CD4-positive, alpha-beta memory T cell (primary cell): ENCODE measurements around the gene ADAT2. TPM values are rescaled to one million over a fixed set of nuclear protein-coding genes. Genes with fewer than 3 reads are reported as not detected.

ENCODE experiments used
- CTCF ChIA-PET: fragments of 350-600 bp; sonication (Branson Sonifier 250); formaldehyde crosslinking; loops from one replicate; lab custom pipeline; 2021; ENCODE audit warnings: inconsistent platforms; ENCODE audit not compliant: partially characterized antibody; lab: Charles Lee
- POLR2A ChIA-PET: fragments of 350-600 bp; sonication (Branson Sonifier 250); formaldehyde crosslinking; loops from one replicate; lab custom pipeline; 2021; ENCODE audit not compliant: partially characterized antibody; lab: Charles Lee
- DNase-seq, 5 donors: peaks; one replicate each; pipeline versions ENCODE4 v3.0.0 to v3.0.0-alpha.2; 2020 to 2022; ENCODE audit warnings: mixed read lengths in 1 of 5
- H3K27ac ChIP-seq: one replicate; pipeline ENCODE4 v1.7.0; 2013; ENCODE audit warnings: low read depth, low read length
- H3K27me3 ChIP-seq: 2 replicates; pipeline ENCODE4 v1.7.0; 2013; ENCODE audit warnings: mild to moderate bottlenecking, low read length, moderate library complexity; ENCODE audit not compliant: insufficient read depth
- H3K36me3 ChIP-seq: 2 replicates; pipeline ENCODE4 v1.7.0; 2013; ENCODE audit warnings: mild to moderate bottlenecking, low read length, moderate library complexity; ENCODE audit not compliant: insufficient read depth
- H3K4me1 ChIP-seq: 2 replicates; pipeline ENCODE4 v1.7.0; 2013; ENCODE audit warnings: mild to moderate bottlenecking, low read length, moderate library complexity; ENCODE audit not compliant: insufficient read depth
- H3K4me3 ChIP-seq, 2 donors: one replicate each; pipeline ENCODE4 v1.7.0; 2013; ENCODE audit warnings: low read length in 2 of 2, mild to moderate bottlenecking in 1 of 2
- H3K9me3 ChIP-seq, 2 donors: one replicate each; pipeline ENCODE4 v1.7.0; 2013; ENCODE audit warnings: low read length in 2 of 2, control low read depth in 1 of 2; ENCODE audit not compliant: control insufficient read depth in 1 of 2
- H3K27ac Mint-ChIP-seq, 7 donors: one replicate each; pipeline ENCODE4 v1.8.0; 2020 to 2021; ENCODE audit warnings: mixed read lengths in 7 of 7, mild to moderate bottlenecking in 6 of 7, inconsistent platforms in 3 of 7, moderate library complexity in 3 of 7
- H3K27me3 Mint-ChIP-seq, 2 donors: one replicate each; pipeline ENCODE4 v1.8.0; 2020 to 2021; ENCODE audit warnings: mixed read lengths in 2 of 2
- H3K36me3 Mint-ChIP-seq, 2 donors: one replicate each; pipeline ENCODE4 v1.8.0; 2020 to 2021; ENCODE audit warnings: mixed read lengths in 2 of 2, inconsistent platforms in 1 of 2, mild to moderate bottlenecking in 1 of 2
- H3K4me1 Mint-ChIP-seq, 4 donors: one replicate each; pipeline ENCODE4 v1.8.0; 2020 to 2021; ENCODE audit warnings: mixed read lengths in 4 of 4, mild to moderate bottlenecking in 1 of 4
- H3K4me3 Mint-ChIP-seq, 8 donors: one replicate each; pipeline ENCODE4 v1.8.0; 2020 to 2021; ENCODE audit warnings: mixed read lengths in 8 of 8, mild to moderate bottlenecking in 7 of 8, moderate library complexity in 6 of 8, inconsistent platforms in 3 of 8
- H3K9me3 Mint-ChIP-seq, 8 donors: one replicate each; pipeline ENCODE4 v1.8.0; 2020 to 2021; ENCODE audit warnings: mixed read lengths in 8 of 8, mild to moderate bottlenecking in 5 of 8, inconsistent platforms in 3 of 8, moderate library complexity in 1 of 8
- intact Hi-C: fragments of 100-400 bp; cut with micrococcal nuclease; formaldehyde crosslinking; loops from one replicate; pipeline ENCODE4 v1.15.1; 2023
- polyA plus RNA-seq, 2 donors: library from polyadenylated mRNA; unstranded; fragments of 300-500 nt; fragmentation: Illumina TruSeq; gene quantifications; one replicate each; pipeline ENCODE4 v1.2.3, GENCODE V29; 2021
- total RNA-seq, 2 experiments: library from RNA; stranded (reverse); gene quantifications; one replicate each; pipeline ENCODE4 v1.2.3, GENCODE V29; 2021

The ADAT2 gene
- total and polyA plus RNA-seq, 4 experiments from 2014 or later: 0.31 to 11.2 (median 6.0) TPM

GRCh38 chr6:143399775-143400174, 50.7 kb downstream of the ADAT2 start:
- no peak for DNase-seq
- peaks cover 24 to 55% (median 40%) of the 10 kb centered on the region in 4 donors for H3K4me1 Mint-ChIP-seq
- ChIA-PET CTCF (no interaction called here), POLR2A (interaction anchor here (1.1 kb wide), 1 partner anchor 28 kb away, joined by 3 read pairs; no protein-coding TSS in a partner anchor)
- intact Hi-C loops: no loop called here
- peak overlapping the region in 4 of 7 donors; percentile 12 to 76 (median 28) for H3K27ac Mint-ChIP-seq
- Histone ChIP-seq H3K27me3 (no peaks in the 10 kb centered on the region), H3K27ac (no peak overlapping the region), H3K9me3 (no peaks in the 10 kb centered on the region), H3K36me3 (no peaks in the 10 kb centered on the region), H3K4me3 (no peak overlapping the region), H3K4me1 (peaks cover 26% of the 10 kb centered on the region)
- no peaks in the 10 kb centered on the region for H3K36me3 Mint-ChIP-seq
- H3K27me3 Mint-ChIP-seq: no peaks in the 10 kb centered on the region
- no peaks in the 10 kb centered on the region for H3K9me3 Mint-ChIP-seq
- H3K4me3 Mint-ChIP-seq: peak overlapping the region in 3 of 8 donors; percentile 1 to 23 (median 23)

- H3K27ac ChIP-seq: no peak overlapping the region
- H3K36me3 ChIP-seq: no peaks in the 10 kb centered on the region
- peaks cover 26% of the 10 kb centered on the region for H3K4me1 ChIP-seq
- no peaks in the 10 kb centered on the region for H3K27me3 ChIP-seq
- peaks cover 24 to 55% (median 40%) of the 10 kb centered on the region in 4 donors for H3K4me1 Mint-ChIP-seq
- intact Hi-C loops: no loop called here
- no peaks in the 10 kb centered on the region for H3K36me3 Mint-ChIP-seq
- H3K9me3 Mint-ChIP-seq: no peaks in the 10 kb centered on the region
- ChIA-PET POLR2A (no interaction called here), CTCF (no interaction called here)
- H3K9me3 ChIP-seq: no peaks in the 10 kb centered on the region
- H3K4me3 ChIP-seq: no peak overlapping the region
- no peak for DNase-seq
- no peaks in the 10 kb centered on the region for H3K27me3 Mint-ChIP-seq
- no peak overlapping the region for H3K4me3 Mint-ChIP-seq
- H3K27ac Mint-ChIP-seq: peak overlapping the region in 4 of 7 donors; percentile 15 to 86 (median 28)
Measured at GRCh38 chr6:143399176-143399575, 51.3 kb downstream of the ADAT2 start.

DNA sequence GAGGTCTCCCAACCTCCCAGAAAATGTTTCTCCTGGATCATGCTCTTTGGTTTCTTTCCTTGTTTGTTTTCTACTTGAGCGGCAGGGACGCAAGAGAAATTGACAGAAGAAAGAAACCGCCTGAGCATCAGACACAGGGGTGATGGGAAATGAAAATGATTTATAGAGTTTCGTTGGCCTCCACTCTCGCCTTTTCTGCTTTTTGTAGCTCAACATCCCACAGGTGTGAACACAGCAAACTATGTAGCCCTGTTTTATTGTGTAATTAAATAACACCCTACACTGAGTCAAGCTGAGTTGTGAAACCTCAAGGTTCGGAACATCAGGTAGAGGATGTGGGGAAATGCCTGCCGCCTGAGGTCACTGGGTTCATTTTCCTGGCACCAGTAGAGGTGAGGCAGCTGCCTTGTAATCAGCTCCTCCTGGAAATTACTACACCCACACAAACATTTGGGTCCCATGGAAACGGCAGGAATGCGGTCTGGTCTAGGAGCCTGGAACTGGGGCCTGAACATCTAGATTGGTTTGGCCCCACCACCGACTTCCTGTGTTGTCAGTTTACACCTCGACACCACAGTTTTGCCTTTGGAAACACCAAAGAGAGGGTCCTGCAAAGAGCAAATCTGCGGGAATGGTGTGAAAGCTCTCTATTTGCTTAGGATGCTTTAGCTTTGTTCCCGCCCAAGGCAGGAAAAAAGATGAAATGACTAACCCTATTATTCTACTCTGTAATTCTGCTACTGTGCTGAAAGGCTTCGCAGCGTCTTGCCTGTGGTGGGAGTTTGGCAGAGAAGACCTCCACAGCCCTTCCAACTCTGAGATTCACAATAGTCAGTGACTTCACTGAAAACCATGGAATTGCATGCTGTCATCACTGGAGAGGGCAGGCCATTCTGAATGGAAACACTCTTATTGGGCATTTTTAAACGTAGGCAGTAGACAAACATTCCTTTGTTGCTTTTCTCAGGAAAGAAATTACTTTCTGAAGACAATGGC, 53.0 kb downstream of the ADAT2 start:
- Histone ChIP-seq H3K4me3 (no peak overlapping the region), H3K27me3 (no peaks in the 10 kb centered on the region), H3K4me1 (peaks cover 26% of the 10 kb centered on the region), H3K9me3 (no peaks in the 10 kb centered on the region), H3K27ac (no peak overlapping the region), H3K36me3 (no peaks in the 10 kb centered on the region)
- DNase-seq: peak; percentile 32 to 70 (median 39)
- ChIA-PET CTCF (interaction anchor here (0.5 to 1.6 kb wide), 2 partner anchors 28 to 29 kb away, joined by 3 to 8 read pairs; no protein-coding TSS in a partner anchor), POLR2A (interaction anchor here (1.2 kb wide), 1 partner anchor 59 kb away, joined by 3 read pairs; no protein-coding TSS in a partner anchor)
- H3K4me1 Mint-ChIP-seq: peaks cover 22 to 55% (median 40%) of the 10 kb centered on the region in 4 donors
- peak overlapping the region in 6 of 8 donors; percentile 26 to 56 (median 45) for H3K4me3 Mint-ChIP-seq
- intact Hi-C loops: no loop called here
- H3K27me3 Mint-ChIP-seq: peaks cover 0 to 2% of the 10 kb centered on the region in 2 donors
- H3K36me3 Mint-ChIP-seq: no peaks in the 10 kb centered on the region
- H3K9me3 Mint-ChIP-seq: no peaks in the 10 kb centered on the region
- H3K27ac Mint-ChIP-seq: peak overlapping the region in 6 of 7 donors; percentile 11 to 83 (median 44)

DNA sequence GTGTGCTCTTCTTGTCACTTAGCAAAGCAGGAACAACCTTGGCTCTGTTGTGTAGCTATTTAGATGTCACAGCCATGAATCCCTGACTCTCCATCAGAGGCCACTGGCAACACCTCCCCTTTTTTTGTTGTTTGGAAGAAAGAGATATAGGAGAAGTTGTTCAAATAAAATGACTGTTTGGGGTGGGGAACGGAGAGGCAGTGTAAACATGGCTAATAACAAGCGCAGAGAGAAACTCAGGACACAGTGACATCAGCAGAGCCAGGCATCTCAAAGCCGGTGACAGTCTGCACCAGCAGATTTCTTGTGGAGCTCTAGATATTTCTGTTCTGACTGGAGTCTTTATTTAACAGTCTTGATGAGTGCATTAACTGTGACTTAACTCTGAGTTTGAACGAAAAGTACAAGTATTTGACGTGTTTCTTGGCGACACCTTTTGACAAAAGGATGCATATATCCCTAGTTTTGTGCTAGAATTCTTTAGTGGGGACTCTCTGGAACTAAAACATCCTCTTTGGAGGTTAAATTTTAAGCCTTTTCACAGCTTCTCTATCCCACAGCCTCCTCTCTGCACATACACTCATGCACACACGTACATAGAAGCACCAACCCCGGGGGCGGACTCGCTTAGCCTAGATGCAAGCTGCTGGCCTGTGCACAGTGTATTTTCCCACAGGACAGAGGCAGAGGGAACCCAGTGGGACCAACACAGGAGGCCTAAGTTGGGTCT, 53.8 kb downstream of the ADAT2 start:
- Histone ChIP-seq H3K4me1 (peaks cover 26% of the 10 kb centered on the region), H3K36me3 (no peaks in the 10 kb centered on the region), H3K27me3 (no peaks in the 10 kb centered on the region), H3K4me3 (no peak overlapping the region), H3K27ac (no peak overlapping the region), H3K9me3 (no peaks in the 10 kb centered on the region)
- Mint-ChIP-seq H3K27me3 (peaks cover 0 to 2% of the 10 kb centered on the region in 2 donors), H3K36me3 (no peaks in the 10 kb centered on the region), H3K27ac (peak overlapping the region in 3 of 7 donors; percentile 14 to 59 (median 36)), H3K4me1 (peaks cover 22 to 53% (median 38%) of the 10 kb centered on the region in 4 donors), H3K4me3 (peak overlapping the region in 5 of 8 donors; percentile 26 to 56 (median 55)), H3K9me3 (no peaks in the 10 kb centered on the region)
- DNase-seq: no peak
- intact Hi-C loops: no loop called here
- ChIA-PET CTCF (interaction anchor here (1.6 kb wide), 1 partner anchor 30 kb away, joined by 8 read pairs; no protein-coding TSS in a partner anchor), POLR2A (interaction anchor here (1.2 kb wide), 1 partner anchor 59 kb away, joined by 3 read pairs; no protein-coding TSS in a partner anchor)

GRCh38 chr6:143395699-143396098, 54.8 kb downstream of the ADAT2 start:
- H3K4me1 Mint-ChIP-seq: peaks cover 16 to 43% (median 31%) of the 10 kb centered on the region in 4 donors
- Histone ChIP-seq H3K9me3 (no peaks in the 10 kb centered on the region), H3K36me3 (no peaks in the 10 kb centered on the region), H3K27me3 (no peaks in the 10 kb centered on the region), H3K27ac (no peak overlapping the region), H3K4me3 (no peak overlapping the region), H3K4me1 (peaks cover 17% of the 10 kb centered on the region)
- no peak for DNase-seq
- H3K27me3 Mint-ChIP-seq: peaks cover 0 to 2% of the 10 kb centered on the region in 2 donors
- H3K9me3 Mint-ChIP-seq: no peaks in the 10 kb centered on the region
- H3K36me3 Mint-ChIP-seq: no peaks in the 10 kb centered on the region
- ChIA-PET POLR2A (no interaction called here), CTCF (interaction anchor here (1.1 kb wide), 1 partner anchor 544 kb away, joined by 3 read pairs; no protein-coding TSS in a partner anchor)
- no peak overlapping the region for H3K27ac Mint-ChIP-seq
- H3K4me3 Mint-ChIP-seq: no peak overlapping the region
- intact Hi-C loops: no loop called here

- Histone ChIP-seq H3K27ac (no peak overlapping the region), H3K9me3 (no peaks in the 10 kb centered on the region), H3K4me1 (peaks cover 8% of the 10 kb centered on the region), H3K4me3 (no peak overlapping the region), H3K36me3 (no peaks in the 10 kb centered on the region), H3K27me3 (no peaks in the 10 kb centered on the region)
- peaks cover 0 to 2% of the 10 kb centered on the region in 2 donors for H3K27me3 Mint-ChIP-seq
- intact Hi-C loops: no loop called here
- H3K9me3 Mint-ChIP-seq: no peaks in the 10 kb centered on the region
- H3K4me1 Mint-ChIP-seq: peaks cover 5 to 30% (median 19%) of the 10 kb centered on the region in 4 donors
- POLR2A ChIA-PET: no interaction called here
- H3K36me3 Mint-ChIP-seq: no peaks in the 10 kb centered on the region
- CTCF ChIA-PET: no interaction called here
- no peak overlapping the region for H3K4me3 Mint-ChIP-seq
- DNase-seq: no peak
- H3K27ac Mint-ChIP-seq: no peak overlapping the region
Measured at GRCh38 chr6:143394389-143394788, 56.1 kb downstream of the ADAT2 start.
